B cell (primary cell): Measurements from ENCODE around the gene SLC26A3. TPM values are rescaled to one million over a fixed set of nuclear protein-coding genes. Genes with fewer than 3 reads are reported as not detected.

Experiments
- ATAC-seq: fragments of 200-7000 bp; cut with Tn5 transposase; one replicate; pipeline ENCODE4 v1.10.0; 2021; ENCODE audit warnings: low read depth, mild to moderate bottlenecking, moderate number of reproducible peaks, moderate library complexity
- CTCF ChIA-PET: fragments of 350-600 bp; sonication (Branson Sonifier 250); formaldehyde crosslinking; loops from one replicate; lab custom pipeline; 2021; ENCODE audit warnings: antibody characterized with exemption, inconsistent platforms; lab: Charles Lee
- POLR2A ChIA-PET: fragments of 350-600 bp; sonication (Branson Sonifier 250); formaldehyde crosslinking; loops from one replicate; lab custom pipeline; 2021; ENCODE audit warnings: antibody characterized with exemption; lab: Charles Lee
- DNase-seq: peaks from one replicate; pipeline ENCODE4 v3.0.0; 2013
- H2AFZ ChIP-seq: 2 replicates; pipeline ENCODE4 v1.6.1; 2012; ENCODE audit warnings: mild to moderate bottlenecking, low read depth, low read length; ENCODE audit not compliant: insufficient read depth, poor library complexity, severe bottlenecking
- H3K27ac ChIP-seq, 2 donors: 1 replicate in 1 of 2; 2 replicates in 1 of 2; pipeline ENCODE4 v1.5.1; 2012 to 2013; ENCODE audit warnings: low read length in 2 of 2, mild to moderate bottlenecking in 2 of 2, moderate library complexity in 1 of 2
- H3K27me3 ChIP-seq, 4 experiments: fragments of 200-600 bp in 1 of 4; sonication (generic) in 1 of 4; replicated peaks in 1 of 4; 1 replicate in 2 of 4; 2 replicates in 2 of 4; pipeline versions ENCODE4 v1.6.1 to v1.7.0; 2013 to 2016; ENCODE audit warnings: low read length in 3 of 4, mild to moderate bottlenecking in 2 of 4, mixed read lengths in 1 of 4, moderate library complexity in 1 of 4; ENCODE audit not compliant: insufficient read depth in 4 of 4, control insufficient read depth in 3 of 4; ENCODE audit errors: control extremely low read depth in 1 of 4
- H3K36me3 ChIP-seq, 2 experiments: replicated peaks in 1 of 2; 1 replicate in 1 of 2; 2 replicates in 1 of 2; pipeline versions ENCODE4 v1.6.1 to v1.7.1; 2013; ENCODE audit warnings: low read length in 1 of 2; ENCODE audit not compliant: insufficient read depth in 2 of 2, control insufficient read depth in 1 of 2; ENCODE audit errors: control extremely low read depth in 1 of 2, extremely low read depth in 1 of 2
- H3K4me1 ChIP-seq, 2 donors: fragments of 200-600 bp in 1 of 2; sonication (generic) in 1 of 2; 1 replicate in 1 of 2; 2 replicates in 1 of 2; pipeline versions ENCODE4 v1.5.1 to v1.6.1; 2013 to 2017; ENCODE audit warnings: low read length in 2 of 2; ENCODE audit not compliant: control insufficient read depth in 2 of 2, insufficient read depth in 2 of 2
- H3K4me2 ChIP-seq: replicated peaks from 2 replicates; pipeline ENCODE3; 2012; ENCODE audit warnings: mild to moderate bottlenecking, low read depth, low read length; ENCODE audit not compliant: poor library complexity, severe bottlenecking
- H3K4me3 ChIP-seq, 5 experiments: fragments of 200-600 bp in 1 of 5; sonication (generic) in 1 of 5; 1 replicate in 3 of 5; 2 replicates in 2 of 5; pipeline versions ENCODE4 v1.5.1 to v1.7.0; 2011 to 2016; ENCODE audit warnings: low read length in 4 of 5, mild to moderate bottlenecking in 4 of 5, low read depth in 2 of 5, control low read depth in 1 of 5, moderate library complexity in 1 of 5; ENCODE audit not compliant: insufficient read depth in 1 of 5; ENCODE audit errors: control extremely low read depth in 1 of 5, extremely low read depth in 1 of 5
- H3K79me2 ChIP-seq: fragments of 200-600 bp; sonication (generic); one replicate; pipeline ENCODE4 v1.6.0; 2016; ENCODE audit warnings: low read length; ENCODE audit not compliant: control insufficient read depth, insufficient read depth
- H3K9ac ChIP-seq: fragments of 200-600 bp; sonication (generic); 2 replicates; pipeline ENCODE4 v1.6.1; 2017; ENCODE audit warnings: mild to moderate bottlenecking, low read length, moderate library complexity
- H3K9me3 ChIP-seq, 3 donors: one replicate each; pipeline versions ENCODE4 v1.6.1 to v1.7.1; 2013; ENCODE audit warnings: low read length in 2 of 3; ENCODE audit not compliant: control insufficient read depth in 2 of 3, insufficient read depth in 1 of 3; ENCODE audit errors: control extremely low read depth in 1 of 3
- H4K20me1 ChIP-seq: 2 replicates; pipeline ENCODE4 v1.6.0; 2012; ENCODE audit warnings: mild to moderate bottlenecking, low read length; ENCODE audit not compliant: insufficient read depth, control insufficient read depth, poor library complexity, severe bottlenecking
- H3K27ac Mint-ChIP-seq: one replicate; pipeline ENCODE4 v1.8.0; 2021; ENCODE audit warnings: mixed read lengths
- H3K27me3 Mint-ChIP-seq: one replicate; pipeline ENCODE4 v1.8.0; 2021; ENCODE audit warnings: mixed read lengths
- H3K4me1 Mint-ChIP-seq: one replicate; pipeline ENCODE4 v1.8.0; 2021; ENCODE audit warnings: mixed read lengths
- H3K4me3 Mint-ChIP-seq: one replicate; pipeline ENCODE4 v1.8.0; 2021; ENCODE audit warnings: mixed read lengths
- H3K9me3 Mint-ChIP-seq: one replicate; pipeline ENCODE4 v1.8.0; 2022; ENCODE audit warnings: mixed read lengths; ENCODE audit not compliant: insufficient read depth
- CTCF ChIP-seq: fragments of 200-600 bp; IDR thresholded peaks from one replicate; pipeline ENCODE4 v1.8.0; 2022; ENCODE audit warnings: antibody characterized with exemption, mild to moderate bottlenecking
- EZH2 ChIP-seq: IDR thresholded peaks from 2 replicates; pipeline ENCODE4 v1.6.1; 2012; ENCODE audit warnings: borderline replicate concordance, low read depth, mild to moderate bottlenecking, moderate library complexity, low read length; ENCODE audit not compliant: insufficient read depth, poor library complexity, severe bottlenecking
- WGBS: methylation state at CpG from one replicate; pipeline ENCODE4 v1.1.5; 2013; ENCODE audit warnings: missing lambda C conversion rate; ENCODE audit not compliant: insufficient coverage; 5-methylcytosine and 5-hydroxymethylcytosine counted together
- intact Hi-C: fragments of 100-400 bp; cut with micrococcal nuclease; formaldehyde crosslinking; loops from one replicate; pipeline ENCODE4 v1.10.0; 2022
- polyA plus RNA-seq: library from polyadenylated mRNA; depleted of rRNA; stranded (reverse); fragments of >200 nt; gene quantifications from 2 replicates; pipeline ENCODE4 v1.2.3, GENCODE V29; 2012
- total RNA-seq, 2 donors: library from RNA; stranded (reverse); fragments of 120-200 nt in 1 of 2; gene quantifications; 1 replicate in 1 of 2; 2 replicates in 1 of 2; pipeline versions ENCODE4 v1.2.3 to v1.2.4, GENCODE V29; 2013 to 2022

SLC26A3 gene
- total and polyA plus RNA-seq, 2 donors (not counting 1 experiment from before 2014, with no cell fraction given), result not detected

- no peak overlapping the region for H3K9ac ChIP-seq
- no peaks in the 10 kb centered on the region for H3K36me3 ChIP-seq
- H3K4me1 ChIP-seq, result no peaks in the 10 kb centered on the region
- no peak overlapping the region for H3K4me2 ChIP-seq
- no peaks in the 10 kb centered on the region for H3K4me1 Mint-ChIP-seq
- intact Hi-C loops, result no loop called here
- no peak overlapping the region for H3K4me3 Mint-ChIP-seq
- H3K79me2 ChIP-seq, result no peaks in the 10 kb centered on the region
- TF ChIP-seq EZH2, result no peak
- TF ChIP-seq CTCF, result no peak
- no peak overlapping the region for H3K4me3 ChIP-seq
- POLR2A ChIA-PET, result no interaction called here
- no peak for ATAC-seq
- H3K9me3 Mint-ChIP-seq, result no peaks in the 10 kb centered on the region
- H3K27ac ChIP-seq, result no peak overlapping the region
- H3K27me3 ChIP-seq, result no peaks in the 10 kb centered on the region
- H3K9me3 ChIP-seq, result no peaks in the 10 kb centered on the region
- H3K27ac Mint-ChIP-seq, result no peak overlapping the region
- H2AFZ ChIP-seq, result no peak overlapping the region
- CTCF ChIA-PET, result interaction anchor here (1.5 kb wide), 1 partner anchor 10 kb away, joined by 3 read pairs; no protein-coding TSS in a partner anchor
- no peak for DNase-seq
- H4K20me1 ChIP-seq, result no peaks in the 10 kb centered on the region
- peaks cover 5% of the 10 kb centered on the region for H3K27me3 Mint-ChIP-seq
- WGBS, result no CpG with 5 or more reads among the region's 1 CpG
Observed at GRCh38 chr7:107721286-107721685, 81.7 kb downstream of the SLC26A3 start.

- DNase-seq (no peak), ATAC-seq (no peak)
- H3K79me2 ChIP-seq, result no peaks in the 10 kb centered on the region
- Mint-ChIP-seq H3K27me3 (peaks cover 9% of the 10 kb centered on the region), H3K4me1 (no peaks in the 10 kb centered on the region), H3K9me3 (no peaks in the 10 kb centered on the region), H3K4me3 (no peak overlapping the region), H3K27ac (no peak overlapping the region)
- no peak overlapping the region for H3K27ac ChIP-seq
- POLR2A ChIA-PET, result no interaction called here
- intact Hi-C loops, result no loop called here
- H3K4me3 ChIP-seq, result no peak overlapping the region
- no peaks in the 10 kb centered on the region for H4K20me1 ChIP-seq
- TF ChIP-seq EZH2 (no peak), CTCF (no peak)
- H3K4me2 ChIP-seq, result no peak overlapping the region
- H3K36me3 ChIP-seq, result no peaks in the 10 kb centered on the region
- H3K9ac ChIP-seq, result no peak overlapping the region
- H3K9me3 ChIP-seq, result no peaks in the 10 kb centered on the region
- no peak overlapping the region for H2AFZ ChIP-seq
- CTCF ChIA-PET, result interaction anchor here (2.5 kb wide), 1 partner anchor 255 kb away, joined by 19 read pairs; no protein-coding TSS in a partner anchor
- H3K27me3 ChIP-seq, result no peaks in the 10 kb centered on the region
- H3K4me1 ChIP-seq, result no peaks in the 10 kb centered on the region
- no CpG with 5 or more reads among the region's 4 CpGs for WGBS
Observed at GRCh38 chr7:107718456-107719193, 84.4 kb downstream of the SLC26A3 start.
